Activated CD4-positive, alpha-beta memory T cell treated with anti-CD3 and anti-CD28 coated beads, Interleukin-2, amount 10 ng/mL, durations not matched to agents 7 days and 5 days (primary cell): ENCODE data around the gene THADA. TPM values are rescaled to one million over a fixed set of nuclear protein-coding genes. Genes with fewer than 3 reads are reported as not detected.
A peak's percentile ranks its signal among the peaks of the same experiment; 100 is the strongest.

ENCODE experiments used
- CTCF ChIA-PET: fragments of 350-600 bp; sonication (Branson Sonifier 250); formaldehyde crosslinking; loops from one replicate; lab custom pipeline; 2021; ENCODE audit warnings: antibody characterized with exemption, inconsistent platforms; lab: Charles Lee
- POLR2A ChIA-PET: fragments of 350-600 bp; sonication (Branson Sonifier 250); formaldehyde crosslinking; loops from one replicate; lab custom pipeline; 2021; ENCODE audit warnings: antibody characterized with exemption; lab: Charles Lee
- DNase-seq: peaks from one replicate; pipeline ENCODE4 v3.0.0-alpha.2; 2020
- H3K27ac Mint-ChIP-seq: one replicate; pipeline ENCODE4 v1.8.0; 2021; ENCODE audit warnings: mild to moderate bottlenecking, mixed read lengths
- H3K27me3 Mint-ChIP-seq: one replicate; pipeline ENCODE4 v1.8.0; 2021; ENCODE audit warnings: mixed read lengths
- H3K36me3 Mint-ChIP-seq: one replicate; pipeline ENCODE4 v1.8.0; 2021; ENCODE audit warnings: low read depth, mixed read lengths
- H3K4me1 Mint-ChIP-seq: one replicate; pipeline ENCODE4 v1.8.0; 2021; ENCODE audit warnings: mixed read lengths
- H3K4me3 Mint-ChIP-seq: one replicate; pipeline ENCODE4 v1.8.0; 2021; ENCODE audit warnings: mild to moderate bottlenecking, mixed read lengths
- H3K9me3 Mint-ChIP-seq: one replicate; pipeline ENCODE4 v1.8.0; 2021; ENCODE audit warnings: mixed read lengths
- total RNA-seq, 2 experiments: library from RNA; stranded (reverse); gene quantifications; one replicate each; pipeline ENCODE4 v1.2.3, GENCODE V29; 2021

THADA gene
- total RNA-seq, 2 experiments from 2014 or later: 21.6 to 25.8 TPM

- Mint-ChIP-seq H3K4me3 (no peak overlapping the region), H3K27me3 (no peaks in the 10 kb centered on the region), H3K9me3 (no peaks in the 10 kb centered on the region), H3K27ac (no peak overlapping the region), H3K36me3 (no peaks in the 10 kb centered on the region), H3K4me1 (peaks cover 15% of the 10 kb centered on the region)
- DNase-seq: no peak
- ChIA-PET POLR2A (no interaction called here), CTCF (interaction anchor here (0.6 to 1.1 kb wide), 3 partner anchors 17 to 82 kb away, joined by 3 to 5 read pairs (median 3); no protein-coding TSS in a partner anchor)
Measured at GRCh38 chr2:43209204-43209717, 386.6 kb downstream of the THADA start.

GRCh38 chr2:43207553-43208300 is 388.1 kb downstream of the THADA start:
- Mint-ChIP-seq H3K27me3 (no peaks in the 10 kb centered on the region), H3K27ac (no peak overlapping the region), H3K9me3 (no peaks in the 10 kb centered on the region), H3K4me3 (no peak overlapping the region), H3K36me3 (no peaks in the 10 kb centered on the region), H3K4me1 (peaks cover 15% of the 10 kb centered on the region)
- POLR2A ChIA-PET: interaction anchor here (0.6 to 1.1 kb wide), 5 partner anchors 8 to 68 kb away, joined by 3 read pairs; no protein-coding TSS in a partner anchor
- CTCF ChIA-PET: no interaction called here
- no peak for DNase-seq

GRCh38 chr2:43206602-43207001 is 389.2 kb downstream of the THADA start:
- DNase-seq: no peak
- ChIA-PET POLR2A (interaction anchor here (0.6 to 1.1 kb wide), 4 partner anchors 9 to 32 kb away, joined by 3 read pairs; no protein-coding TSS in a partner anchor), CTCF (no interaction called here)
- Mint-ChIP-seq H3K27me3 (no peaks in the 10 kb centered on the region), H3K36me3 (no peaks in the 10 kb centered on the region), H3K4me3 (no peak overlapping the region), H3K9me3 (no peaks in the 10 kb centered on the region), H3K27ac (no peak overlapping the region), H3K4me1 (peaks cover 16% of the 10 kb centered on the region)

GRCh38 chr2:43203373-43203772 is 392.5 kb downstream of the THADA start:
- no peaks in the 10 kb centered on the region for H3K27me3 Mint-ChIP-seq
- no peaks in the 10 kb centered on the region for H3K9me3 Mint-ChIP-seq
- H3K4me1 Mint-ChIP-seq: peaks cover 16% of the 10 kb centered on the region
- ChIA-PET CTCF (interaction anchor here (0.7 to 1.1 kb wide), 2 partner anchors 11 to 21 kb away, joined by 3 read pairs; no protein-coding TSS in a partner anchor), POLR2A (interaction anchor here (0.8 to 0.9 kb wide), 2 partner anchors 14 to 15 kb away, joined by 3 read pairs; no protein-coding TSS in a partner anchor)
- no peaks in the 10 kb centered on the region for H3K36me3 Mint-ChIP-seq
- no peak for DNase-seq
- no peak overlapping the region for H3K27ac Mint-ChIP-seq
- no peak overlapping the region for H3K4me3 Mint-ChIP-seq

GRCh38 chr2:43202289-43202688 is 393.5 kb downstream of the THADA start:
- ChIA-PET POLR2A (interaction anchor here (0.8 to 1.2 kb wide), 2 partner anchors 9 to 13 kb away, joined by 3 to 6 read pairs; no protein-coding TSS in a partner anchor), CTCF (interaction anchor here (0.6 to 1.1 kb wide), 3 partner anchors 10 to 61 kb away, joined by 3 read pairs; no protein-coding TSS in a partner anchor)
- Mint-ChIP-seq H3K27me3 (no peaks in the 10 kb centered on the region), H3K4me1 (peaks cover 16% of the 10 kb centered on the region), H3K4me3 (no peak overlapping the region), H3K27ac (no peak overlapping the region), H3K36me3 (no peaks in the 10 kb centered on the region), H3K9me3 (no peaks in the 10 kb centered on the region)
- no peak for DNase-seq

- peaks cover 24% of the 10 kb centered on the region for H3K4me1 Mint-ChIP-seq
- ChIA-PET POLR2A (interaction anchor here (0.8 to 1.2 kb wide), 2 partner anchors 8 to 14 kb away, joined by 3 to 6 read pairs; no protein-coding TSS in a partner anchor), CTCF (interaction anchor here (0.8 kb wide), 1 partner anchor 10 kb away, joined by 3 read pairs; no protein-coding TSS in a partner anchor)
- H3K27me3 Mint-ChIP-seq: no peaks in the 10 kb centered on the region
- H3K4me3 Mint-ChIP-seq: no peak overlapping the region
- H3K36me3 Mint-ChIP-seq: peaks cover 1% of the 10 kb centered on the region
- DNase-seq: no peak
- no peaks in the 10 kb centered on the region for H3K9me3 Mint-ChIP-seq
- peak overlapping the region; percentile 1 for H3K27ac Mint-ChIP-seq
Measured at GRCh38 chr2:43201497-43201896, 394.3 kb downstream of the THADA start.

- no peak for DNase-seq
- Mint-ChIP-seq H3K27me3 (no peaks in the 10 kb centered on the region), H3K9me3 (no peaks in the 10 kb centered on the region), H3K4me3 (no peak overlapping the region), H3K27ac (no peak overlapping the region), H3K36me3 (peaks cover 3% of the 10 kb centered on the region), H3K4me1 (peaks cover 25% of the 10 kb centered on the region)
- ChIA-PET CTCF (no interaction called here), POLR2A (interaction anchor here (1.2 kb wide), 1 partner anchor 15 kb away, joined by 6 read pairs; no protein-coding TSS in a partner anchor)
Measured at GRCh38 chr2:43201016-43201415, 394.8 kb downstream of the THADA start.

- CTCF ChIA-PET: no interaction called here
- Mint-ChIP-seq H3K27me3 (no peaks in the 10 kb centered on the region), H3K36me3 (peaks cover 3% of the 10 kb centered on the region), H3K4me1 (peaks cover 35% of the 10 kb centered on the region), H3K4me3 (no peak overlapping the region), H3K27ac (no peak overlapping the region), H3K9me3 (no peaks in the 10 kb centered on the region)
- POLR2A ChIA-PET: interaction anchor here (0.6 to 1.2 kb wide), 2 partner anchors 14 to 51 kb away, joined by 3 to 4 read pairs; no protein-coding TSS in a partner anchor
- no peak for DNase-seq
Measured at GRCh38 chr2:43199492-43200488, 396.0 kb downstream of the THADA start.

- no peaks in the 10 kb centered on the region for H3K9me3 Mint-ChIP-seq
- DNase-seq: no peak
- POLR2A ChIA-PET: interaction anchor here (0.9 to 7.5 kb wide), 2 partner anchors 24 to 28 kb away, joined by 3 to 77 read pairs; partner anchors contain the start of gene ZFP36L2
- H3K36me3 Mint-ChIP-seq: peaks cover 7% of the 10 kb centered on the region
- CTCF ChIA-PET: no interaction called here
- no peaks in the 10 kb centered on the region for H3K27me3 Mint-ChIP-seq
- no peak overlapping the region for H3K4me3 Mint-ChIP-seq
- no peak overlapping the region for H3K27ac Mint-ChIP-seq
- peaks cover 51% of the 10 kb centered on the region for H3K4me1 Mint-ChIP-seq
Measured at GRCh38 chr2:43198263-43198662, 397.6 kb downstream of the THADA start.

GRCh38 chr2:43197588-43197896 is 398.3 kb downstream of the THADA start:
- Mint-ChIP-seq H3K4me1 (peaks cover 57% of the 10 kb centered on the region), H3K4me3 (no peak overlapping the region), H3K27me3 (no peaks in the 10 kb centered on the region), H3K27ac (peak overlapping the region; percentile 55), H3K36me3 (peaks cover 7% of the 10 kb centered on the region), H3K9me3 (no peaks in the 10 kb centered on the region)
- no peak for DNase-seq
- CTCF ChIA-PET: no interaction called here
- POLR2A ChIA-PET: interaction anchor here (0.9 to 7.5 kb wide), 4 partner anchors 20 to 29 kb away, joined by 3 to 77 read pairs (median 4); partner anchors contain the start of gene ZFP36L2

- no peak for DNase-seq
- Mint-ChIP-seq H3K9me3 (no peaks in the 10 kb centered on the region), H3K36me3 (peaks cover 7% of the 10 kb centered on the region), H3K4me1 (peaks cover 58% of the 10 kb centered on the region), H3K4me3 (no peak overlapping the region), H3K27me3 (no peaks in the 10 kb centered on the region), H3K27ac (peak overlapping the region; percentile 60)
- POLR2A ChIA-PET: interaction anchor here (1.5 to 7.5 kb wide), 3 partner anchors 21 to 30 kb away, joined by 3 to 77 read pairs (median 6); partner anchors contain the start of gene ZFP36L2
- CTCF ChIA-PET: no interaction called here
Measured at GRCh38 chr2:43196768-43197587, 398.9 kb downstream of the THADA start.
